HepG2 (cell line): ENCODE data around the gene TNFAIP3. TPM values are rescaled to one million over a fixed set of nuclear protein-coding genes. Genes with fewer than 3 reads are reported as not detected.

ENCODE experiments used
- CBX2 ChIP-seq, 2 experiments: fragments of 200-600 bp in 1 of 2; sonication (generic); formaldehyde crosslinking in 1 of 2; IDR thresholded peaks; 2 replicates each; pipeline versions ENCODE4 v1.7.0 to v1.8.1; 2018 to 2022; ENCODE audit warnings: low read depth in 2 of 2, low read length in 1 of 2, mild to moderate bottlenecking in 1 of 2, missing genetic modification reagents in 1 of 2
- FOSL1 ChIP-seq: sonication (generic); formaldehyde crosslinking; IDR thresholded peaks from 2 replicates; pipeline ENCODE4 v1.9.0; 2021; ENCODE audit warnings: missing genetic modification reagents, borderline replicate concordance
- HDAC1 ChIP-seq: sonication (generic); formaldehyde crosslinking; IDR thresholded peaks from 2 replicates; pipeline ENCODE4 v1.5.1; 2020; ENCODE audit warnings: mild to moderate bottlenecking, missing genetic modification reagents
- KDM2A ChIP-seq: sonication (generic); formaldehyde crosslinking; IDR thresholded peaks from 2 replicates; pipeline ENCODE4 v1.4.0; 2020; ENCODE audit warnings: low read depth, missing genetic modification reagents, borderline replicate concordance
- MED1 ChIP-seq: sonication (generic); formaldehyde crosslinking; IDR thresholded peaks from 2 replicates; pipeline ENCODE4 v1.4.0; 2020; ENCODE audit warnings: missing genetic modification reagents
- MEIS1 ChIP-seq: sonication (generic); formaldehyde crosslinking; IDR thresholded peaks from 2 replicates; pipeline ENCODE4 v1.9.0; 2021; ENCODE audit warnings: mild to moderate bottlenecking, missing genetic modification reagents, moderate library complexity, borderline replicate concordance
- MZF1 ChIP-seq: sonication (generic); formaldehyde crosslinking; IDR thresholded peaks from 2 replicates; pipeline ENCODE4 v1.8.1; 2023; ENCODE audit warnings: mild to moderate bottlenecking, missing genetic modification reagents, borderline replicate concordance
- POLR2G ChIP-seq: fragments of 200-400 bp; formaldehyde crosslinking; IDR thresholded peaks from 2 replicates; pipeline ENCODE4 v1.6.1; 2018; ENCODE audit warnings: mild to moderate bottlenecking, low read depth, low read length, moderate library complexity
- SNAPC2 ChIP-seq: sonication (generic); formaldehyde crosslinking; IDR thresholded peaks from 2 replicates; pipeline ENCODE4 v1.8.1; 2022; ENCODE audit warnings: mild to moderate bottlenecking, missing genetic modification reagents
- STAT6 ChIP-seq: sonication (generic); formaldehyde crosslinking; IDR thresholded peaks from 2 replicates; pipeline ENCODE4 v1.4.0; 2020; ENCODE audit warnings: missing genetic modification reagents, mild to moderate bottlenecking, borderline replicate concordance
- ZNF225 ChIP-seq: sonication (generic); formaldehyde crosslinking; IDR thresholded peaks from 2 replicates; pipeline ENCODE4 v1.4.0; 2020; ENCODE audit warnings: mild to moderate bottlenecking, missing genetic modification reagents
- ZNF317 ChIP-seq: sonication (generic); formaldehyde crosslinking; IDR thresholded peaks from 2 replicates; pipeline ENCODE4 v1.5.0; 2020; ENCODE audit warnings: mild to moderate bottlenecking, missing genetic modification reagents
- polyA plus RNA-seq, 8 experiments: library from polyadenylated mRNA; depleted of rRNA in 3 of 8; stranded (reverse) in 7 of 8; unstranded in 1 of 8; fragments of >200 nt; fragmentation: Illumina TruSeq in 4 of 8; extraction: Trizol in 4 of 8; gene quantifications; 2 replicates each; pipeline versions ENCODE4 v1.2.1 to v1.2.3, GENCODE V29; 2011 to 2016; ENCODE audit warnings: low read depth in 4 of 8, missing spikeins in 1 of 8, mixed read lengths in 1 of 8; ENCODE audit not compliant: insufficient read depth in 1 of 8
- total RNA-seq, 5 experiments: library from RNA; depleted of rRNA; stranded (reverse); fragments of >200 nt; fragmentation: Illumina TruSeq; extraction: Trizol; gene quantifications; 2 replicates each; pipeline ENCODE4 v1.2.3, GENCODE V29; 2016; ENCODE audit warnings: low read depth in 1 of 5
- TF ChIP-seq, protein P1 (sequence below): sonication (generic); formaldehyde crosslinking; IDR thresholded peaks from 2 replicates; pipeline ENCODE4 v1.5.1; 2020; ENCODE audit warnings: missing genetic modification reagents, mild to moderate bottlenecking, borderline replicate concordance
- TF ChIP-seq, protein P2 (sequence below): sonication (generic); formaldehyde crosslinking; IDR thresholded peaks from 2 replicates; pipeline ENCODE4 v1.8.0; 2022; ENCODE audit warnings: mild to moderate bottlenecking, missing genetic modification reagents
- TF ChIP-seq, protein P3 (sequence below): sonication (generic); formaldehyde crosslinking; IDR thresholded peaks from 2 replicates; pipeline ENCODE4 v1.4.0; 2020; ENCODE audit warnings: mild to moderate bottlenecking, missing genetic modification reagents, borderline replicate concordance
- TF ChIP-seq, protein P4 (sequence below): fragments of 450-650 bp; IDR thresholded peaks from 2 replicates; pipeline ENCODE4 v1.6.1; 2017

Gene TNFAIP3
- total and polyA plus RNA-seq, 2 of the 13 experiments (the other 11 are each of a cell fraction or from before 2014, with no cell fraction given), result 28.2 to 47.1 TPM

DNA sequence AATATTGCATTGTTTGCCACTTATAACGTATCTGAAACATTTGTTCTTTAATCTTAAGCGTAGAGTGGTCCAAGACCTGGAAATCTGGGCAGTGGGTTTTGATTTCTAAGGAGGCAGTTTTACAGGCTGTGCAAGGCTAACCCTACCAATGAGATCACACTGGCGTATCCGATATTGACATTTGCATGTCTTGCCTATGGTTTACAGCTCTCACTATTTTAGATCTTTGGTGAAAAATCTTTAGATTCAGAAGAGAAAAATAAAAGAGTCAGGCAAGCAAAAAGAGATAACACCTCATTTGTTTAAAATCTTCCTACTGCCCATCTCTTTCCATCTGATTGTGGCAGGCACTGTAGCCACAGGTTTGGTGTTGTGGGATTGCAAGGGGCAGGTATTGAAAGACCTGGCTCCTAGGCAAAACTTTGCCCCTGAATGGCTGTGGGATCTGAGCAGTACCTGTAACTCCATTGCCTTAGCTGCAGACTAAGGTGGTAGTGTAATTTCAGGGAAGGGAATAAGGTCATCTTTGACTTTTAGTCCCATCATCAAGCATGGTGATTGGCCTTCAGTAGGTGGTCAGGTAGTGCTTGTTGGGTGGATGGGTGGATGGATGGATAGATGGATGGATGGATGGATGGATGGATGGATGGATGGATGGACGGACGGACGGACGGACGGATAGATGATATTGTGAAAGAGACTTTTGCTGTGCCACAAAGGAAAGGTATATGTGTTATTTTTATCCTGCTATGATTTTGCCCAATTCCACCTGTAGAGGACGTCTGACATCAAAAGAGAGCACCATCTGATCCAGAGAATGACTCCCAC, 1.9 kb downstream of the TNFAIP3 start (continued):
- TF ChIP-seq MZF1 (CRISPR knock-in tag) (no peak), FOSL1 (CRISPR knock-in tag) (no peak), KDM2A (CRISPR knock-in tag) (no peak), MED1 (CRISPR knock-in tag) (0 out of 2 replicates have a peak, but pooled peaks have one; percentile 23), MEIS1 (CRISPR knock-in tag) (0 out of 2 replicates have a peak, but pooled peaks have one; percentile 59), STAT6 (CRISPR knock-in tag) (no peak), HDAC1 (CRISPR knock-in tag) (peak; percentile 55; the same call in 1 of the 2 replicates), CBX2 (IDR thresholded peaks at IDR 0.05; ENCODE audit: low read depth, low read length) (no peak), CBX2 (CRISPR knock-in tag; IDR thresholded peaks at IDR 0.05; ENCODE audit: low read depth) (no peak), ZNF317 (CRISPR knock-in tag) (peak; percentile 55; the same call in 1 of the 2 replicates), POLR2G (peak; percentile 29; the same call in 1 of the 2 replicates), ZNF225 (CRISPR knock-in tag) (no peak), SNAPC2 (no peak)
- TF ChIP-seq, protein P1, sequence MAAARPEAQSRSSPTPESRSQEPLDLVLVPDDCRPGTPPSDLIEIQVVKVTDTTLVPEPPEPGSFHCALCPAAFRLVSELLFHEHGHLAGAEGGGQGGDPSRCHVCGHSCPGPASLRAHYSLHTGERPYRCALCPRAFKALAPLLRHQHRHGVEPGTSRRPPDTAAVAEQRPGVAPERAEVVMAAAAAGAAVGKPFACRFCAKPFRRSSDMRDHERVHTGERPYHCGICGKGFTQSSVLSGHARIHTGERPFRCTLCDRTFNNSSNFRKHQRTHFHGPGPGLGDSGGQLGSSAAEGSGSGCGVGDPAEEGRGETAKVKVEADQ (CRISPR knock-in tag), result peak; percentile 75; the same call in 1 of the 2 replicates
- TF ChIP-seq, protein P2, sequence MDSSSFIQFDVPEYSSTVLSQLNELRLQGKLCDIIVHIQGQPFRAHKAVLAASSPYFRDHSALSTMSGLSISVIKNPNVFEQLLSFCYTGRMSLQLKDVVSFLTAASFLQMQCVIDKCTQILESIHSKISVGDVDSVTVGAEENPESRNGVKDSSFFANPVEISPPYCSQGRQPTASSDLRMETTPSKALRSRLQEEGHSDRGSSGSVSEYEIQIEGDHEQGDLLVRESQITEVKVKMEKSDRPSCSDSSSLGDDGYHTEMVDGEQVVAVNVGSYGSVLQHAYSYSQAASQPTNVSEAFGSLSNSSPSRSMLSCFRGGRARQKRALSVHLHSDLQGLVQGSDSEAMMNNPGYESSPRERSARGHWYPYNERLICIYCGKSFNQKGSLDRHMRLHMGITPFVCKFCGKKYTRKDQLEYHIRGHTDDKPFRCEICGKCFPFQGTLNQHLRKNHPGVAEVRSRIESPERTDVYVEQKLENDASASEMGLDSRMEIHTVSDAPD, result no peak
- TF ChIP-seq, protein P3, sequence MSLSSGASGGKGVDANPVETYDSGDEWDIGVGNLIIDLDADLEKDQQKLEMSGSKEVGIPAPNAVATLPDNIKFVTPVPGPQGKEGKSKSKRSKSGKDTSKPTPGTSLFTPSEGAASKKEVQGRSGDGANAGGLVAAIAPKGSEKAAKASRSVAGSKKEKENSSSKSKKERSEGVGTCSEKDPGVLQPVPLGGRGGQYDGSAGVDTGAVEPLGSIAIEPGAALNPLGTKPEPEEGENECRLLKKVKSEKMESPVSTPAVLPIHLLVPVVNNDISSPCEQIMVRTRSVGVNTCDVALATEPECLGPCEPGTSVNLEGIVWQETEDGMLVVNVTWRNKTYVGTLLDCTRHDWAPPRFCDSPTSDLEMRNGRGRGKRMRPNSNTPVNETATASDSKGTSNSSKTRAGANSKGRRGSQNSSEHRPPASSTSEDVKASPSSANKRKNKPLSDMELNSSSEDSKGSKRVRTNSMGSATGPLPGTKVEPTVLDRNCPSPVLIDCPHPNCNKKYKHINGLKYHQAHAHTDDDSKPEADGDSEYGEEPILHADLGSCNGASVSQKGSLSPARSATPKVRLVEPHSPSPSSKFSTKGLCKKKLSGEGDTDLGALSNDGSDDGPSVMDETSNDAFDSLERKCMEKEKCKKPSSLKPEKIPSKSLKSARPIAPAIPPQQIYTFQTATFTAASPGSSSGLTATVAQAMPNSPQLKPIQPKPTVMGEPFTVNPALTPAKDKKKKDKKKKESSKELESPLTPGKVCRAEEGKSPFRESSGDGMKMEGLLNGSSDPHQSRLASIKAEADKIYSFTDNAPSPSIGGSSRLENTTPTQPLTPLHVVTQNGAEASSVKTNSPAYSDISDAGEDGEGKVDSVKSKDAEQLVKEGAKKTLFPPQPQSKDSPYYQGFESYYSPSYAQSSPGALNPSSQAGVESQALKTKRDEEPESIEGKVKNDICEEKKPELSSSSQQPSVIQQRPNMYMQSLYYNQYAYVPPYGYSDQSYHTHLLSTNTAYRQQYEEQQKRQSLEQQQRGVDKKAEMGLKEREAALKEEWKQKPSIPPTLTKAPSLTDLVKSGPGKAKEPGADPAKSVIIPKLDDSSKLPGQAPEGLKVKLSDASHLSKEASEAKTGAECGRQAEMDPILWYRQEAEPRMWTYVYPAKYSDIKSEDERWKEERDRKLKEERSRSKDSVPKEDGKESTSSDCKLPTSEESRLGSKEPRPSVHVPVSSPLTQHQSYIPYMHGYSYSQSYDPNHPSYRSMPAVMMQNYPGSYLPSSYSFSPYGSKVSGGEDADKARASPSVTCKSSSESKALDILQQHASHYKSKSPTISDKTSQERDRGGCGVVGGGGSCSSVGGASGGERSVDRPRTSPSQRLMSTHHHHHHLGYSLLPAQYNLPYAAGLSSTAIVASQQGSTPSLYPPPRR (CRISPR knock-in tag), result peak; percentile 39; the same call in 1 of the 2 replicates
- TF ChIP-seq, protein P4, sequence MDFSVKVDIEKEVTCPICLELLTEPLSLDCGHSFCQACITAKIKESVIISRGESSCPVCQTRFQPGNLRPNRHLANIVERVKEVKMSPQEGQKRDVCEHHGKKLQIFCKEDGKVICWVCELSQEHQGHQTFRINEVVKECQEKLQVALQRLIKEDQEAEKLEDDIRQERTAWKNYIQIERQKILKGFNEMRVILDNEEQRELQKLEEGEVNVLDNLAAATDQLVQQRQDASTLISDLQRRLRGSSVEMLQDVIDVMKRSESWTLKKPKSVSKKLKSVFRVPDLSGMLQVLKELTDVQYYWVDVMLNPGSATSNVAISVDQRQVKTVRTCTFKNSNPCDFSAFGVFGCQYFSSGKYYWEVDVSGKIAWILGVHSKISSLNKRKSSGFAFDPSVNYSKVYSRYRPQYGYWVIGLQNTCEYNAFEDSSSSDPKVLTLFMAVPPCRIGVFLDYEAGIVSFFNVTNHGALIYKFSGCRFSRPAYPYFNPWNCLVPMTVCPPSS, result no peak
